HG03575 (cell line): ENCODE data around the gene FSCN2.
"Not testable (repeated sequence)": the region's sequence is repeated elsewhere in the genome, so short reads cannot be mapped to it uniquely, and the experiment has no call there.

ENCODE experiments used
- ATAC-seq: cut with Tn5 transposase; IDR thresholded peaks from one replicate; pipeline ENCODE4 v1.9.1; 2021; ENCODE audit not compliant: unreplicated experiment, insufficient number of reproducible peaks, low FRiP score; ENCODE audit errors: extremely low read depth

The FSCN2 gene

DNA sequence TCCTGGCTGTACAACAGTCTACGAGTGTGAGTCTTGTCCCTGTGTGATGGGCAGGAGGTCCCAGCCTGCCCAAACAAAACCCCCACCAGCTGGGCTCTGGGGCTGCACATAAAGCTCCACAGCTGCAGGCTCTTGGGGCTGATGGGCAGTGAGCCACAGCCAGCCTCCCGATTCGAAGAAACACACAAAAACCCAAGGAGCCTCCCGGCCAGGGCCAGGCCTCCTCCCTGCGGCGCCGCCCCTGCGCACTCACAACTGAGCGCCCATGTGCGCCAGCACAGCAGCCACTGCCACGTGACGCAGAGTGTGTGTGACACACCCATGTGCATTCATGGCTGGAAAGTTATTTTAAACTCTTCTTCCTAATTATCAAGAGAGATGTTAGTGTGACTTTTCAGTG lies 54.6 kb downstream of the FSCN2 start:
- ATAC-seq: no peak

DNA sequence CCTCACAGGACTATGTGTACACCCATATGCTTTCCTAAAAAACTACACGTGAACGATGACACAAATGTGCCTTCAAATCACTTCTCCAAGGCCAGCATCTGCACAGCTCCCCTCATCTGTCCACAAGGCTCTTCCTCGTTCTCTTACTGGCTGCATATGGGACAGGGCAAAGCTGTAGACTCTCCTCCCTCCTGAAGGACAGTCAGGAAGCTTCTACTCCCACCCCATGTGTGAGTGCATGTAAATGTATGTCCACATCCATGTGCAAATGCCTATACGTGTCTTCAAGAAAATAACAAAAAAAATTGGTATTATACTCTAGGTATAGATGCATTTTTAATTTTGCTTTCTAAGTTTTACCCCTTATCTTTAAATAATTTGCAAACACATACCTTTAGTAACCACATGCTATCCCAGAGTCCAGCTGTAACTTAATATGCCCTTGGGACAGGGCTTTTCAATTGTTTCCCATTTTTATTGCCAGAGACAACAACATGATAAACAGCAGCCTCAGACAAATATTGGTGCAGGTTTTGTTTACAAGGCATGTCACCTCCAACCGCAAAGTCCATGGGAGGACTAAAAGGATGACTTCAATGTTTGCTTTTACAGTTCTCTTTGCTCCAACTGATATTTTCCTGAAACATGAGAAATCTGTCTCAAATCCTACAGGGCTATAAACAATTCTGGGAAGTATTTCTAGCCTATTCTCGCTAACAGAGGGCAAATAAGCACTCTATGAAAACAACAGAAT lies 55.6 kb downstream of the FSCN2 start:
- ATAC-seq: no peak

GRCh38 chr17:81584771-81585170 lies 56.6 kb downstream of the FSCN2 start:
- not testable (repeated sequence) for ATAC-seq

GRCh38 chr17:81586096-81586495 lies 57.9 kb downstream of the FSCN2 start:
- ATAC-seq: no peak
